Loucy (cell line): ENCODE data around the gene SLC26A4.

Experiments used
- H2AFZ ChIP-seq: fragments of 200-600 bp; sonication (generic); 2 replicates; pipeline ENCODE4 v1.6.0; 2016; ENCODE audit warnings: antibody characterized with exemption, mild to moderate bottlenecking, low read length, moderate library complexity
- H3F3A ChIP-seq: fragments of 200-600 bp; 2 replicates; pipeline ENCODE4 v1.6.0; 2016; ENCODE audit warnings: antibody characterized with exemption, low read depth, mild to moderate bottlenecking
- H3K27me3 ChIP-seq: fragments of 200-600 bp; sonication (generic); 2 replicates; pipeline ENCODE4 v1.6.1; 2014; ENCODE audit warnings: low read length, mild to moderate bottlenecking; ENCODE audit not compliant: insufficient read depth, poor library complexity, severe bottlenecking
- H3K36me3 ChIP-seq: fragments of 200-600 bp; sonication (generic); 2 replicates; pipeline ENCODE4 v1.6.1; 2016; ENCODE audit warnings: low read length; ENCODE audit not compliant: insufficient read depth
- H3K4me1 ChIP-seq: fragments of 200-600 bp; sonication (generic); 2 replicates; pipeline ENCODE4 v1.5.1; 2014; ENCODE audit warnings: low read length, mild to moderate bottlenecking; ENCODE audit not compliant: insufficient read depth, poor library complexity, severe bottlenecking
- H3K4me2 ChIP-seq: fragments of 200-600 bp; sonication (generic); 2 replicates; pipeline ENCODE4 v1.6.0; 2014; ENCODE audit warnings: antibody characterized with exemption, low read length, low read depth, mild to moderate bottlenecking; ENCODE audit not compliant: poor library complexity, severe bottlenecking
- H3K4me3 ChIP-seq: fragments of 200-600 bp; sonication (generic); 2 replicates; pipeline ENCODE4 v1.5.1; 2014; ENCODE audit warnings: low read length, mild to moderate bottlenecking, mixed read lengths; ENCODE audit not compliant: poor library complexity, severe bottlenecking
- H3K79me2 ChIP-seq: fragments of 200-600 bp; sonication (generic); 2 replicates; pipeline ENCODE4 v1.6.1; 2014; ENCODE audit warnings: low read length; ENCODE audit not compliant: insufficient read depth
- H3K9ac ChIP-seq: fragments of 200-600 bp; sonication (generic); 2 replicates; pipeline ENCODE4 v1.6.0; 2014; ENCODE audit warnings: mild to moderate bottlenecking, low read depth, low read length, moderate library complexity; ENCODE audit not compliant: poor library complexity, severe bottlenecking
- H3K9me2 ChIP-seq: fragments of 200-600 bp; sonication (generic); replicated peaks from 2 replicates; pipeline ENCODE4 v1.6.1; 2016; ENCODE audit warnings: low read depth, low read length, mixed read lengths
- H3K9me3 ChIP-seq: fragments of 200-600 bp; sonication (generic); 2 replicates; pipeline ENCODE4 v1.6.1; 2014; ENCODE audit warnings: mild to moderate bottlenecking, antibody characterized with exemption, low read length, low read depth; ENCODE audit not compliant: insufficient read depth
- H4K20me1 ChIP-seq: fragments of 200-600 bp; sonication (generic); 2 replicates; pipeline ENCODE4 v1.6.0; 2014; ENCODE audit warnings: antibody characterized with exemption, low read length, mild to moderate bottlenecking; ENCODE audit not compliant: insufficient read depth, poor library complexity, severe bottlenecking
- EZH2phosphoT487 ChIP-seq: fragments of 200-600 bp; IDR thresholded peaks from 2 replicates; pipeline ENCODE4 v1.6.1; 2018; ENCODE audit warnings: antibody characterized with exemption, mild to moderate bottlenecking, moderate library complexity, borderline replicate concordance
- TF ChIP-seq, protein P1 (sequence below): fragments of 200-600 bp; sonication (generic); conservative IDR thresholded peaks from 2 replicates; pipeline ENCODE4 v1.5.1; 2014; ENCODE audit warnings: mild to moderate bottlenecking, antibody characterized with exemption, low read length

Gene SLC26A4

DNA sequence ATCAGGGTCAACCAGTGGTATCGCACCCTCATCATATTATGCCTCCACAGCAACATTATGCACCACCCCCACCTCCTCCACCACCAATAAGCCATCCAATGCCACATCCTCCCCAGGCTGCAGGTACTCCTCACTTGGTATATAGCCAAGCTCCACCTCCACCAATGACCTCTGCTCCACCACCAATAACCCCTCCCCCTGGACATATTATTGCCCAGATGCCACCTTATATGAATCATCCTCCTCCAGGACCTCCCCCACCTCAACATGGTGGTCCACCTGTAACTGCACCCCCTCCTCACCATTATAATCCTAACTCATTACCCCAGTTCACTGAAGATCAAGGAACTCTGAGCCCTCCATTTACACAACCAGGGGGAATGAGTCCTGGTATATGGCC is 98.0 kb downstream of the SLC26A4 start:
- Histone ChIP-seq H2AFZ (no peak overlapping the region), H3F3A (no peaks in the 10 kb centered on the region), H3K4me2 (no peak overlapping the region), H4K20me1 (peaks cover 13% of the 10 kb centered on the region), H3K36me3 (peaks cover 70% of the 10 kb centered on the region), H3K27me3 (no peaks in the 10 kb centered on the region), H3K4me1 (no peaks in the 10 kb centered on the region), H3K9me3 (no peaks in the 10 kb centered on the region), H3K9me2 (no peaks in the 10 kb centered on the region), H3K79me2 (no peaks in the 10 kb centered on the region), H3K9ac (no peak overlapping the region), H3K4me3 (no peak overlapping the region)
- TF ChIP-seq, protein P1, sequence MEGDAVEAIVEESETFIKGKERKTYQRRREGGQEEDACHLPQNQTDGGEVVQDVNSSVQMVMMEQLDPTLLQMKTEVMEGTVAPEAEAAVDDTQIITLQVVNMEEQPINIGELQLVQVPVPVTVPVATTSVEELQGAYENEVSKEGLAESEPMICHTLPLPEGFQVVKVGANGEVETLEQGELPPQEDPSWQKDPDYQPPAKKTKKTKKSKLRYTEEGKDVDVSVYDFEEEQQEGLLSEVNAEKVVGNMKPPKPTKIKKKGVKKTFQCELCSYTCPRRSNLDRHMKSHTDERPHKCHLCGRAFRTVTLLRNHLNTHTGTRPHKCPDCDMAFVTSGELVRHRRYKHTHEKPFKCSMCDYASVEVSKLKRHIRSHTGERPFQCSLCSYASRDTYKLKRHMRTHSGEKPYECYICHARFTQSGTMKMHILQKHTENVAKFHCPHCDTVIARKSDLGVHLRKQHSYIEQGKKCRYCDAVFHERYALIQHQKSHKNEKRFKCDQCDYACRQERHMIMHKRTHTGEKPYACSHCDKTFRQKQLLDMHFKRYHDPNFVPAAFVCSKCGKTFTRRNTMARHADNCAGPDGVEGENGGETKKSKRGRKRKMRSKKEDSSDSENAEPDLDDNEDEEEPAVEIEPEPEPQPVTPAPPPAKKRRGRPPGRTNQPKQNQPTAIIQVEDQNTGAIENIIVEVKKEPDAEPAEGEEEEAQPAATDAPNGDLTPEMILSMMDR = no peak
- TF ChIP-seq EZH2phosphoT487 = no peak

DNA sequence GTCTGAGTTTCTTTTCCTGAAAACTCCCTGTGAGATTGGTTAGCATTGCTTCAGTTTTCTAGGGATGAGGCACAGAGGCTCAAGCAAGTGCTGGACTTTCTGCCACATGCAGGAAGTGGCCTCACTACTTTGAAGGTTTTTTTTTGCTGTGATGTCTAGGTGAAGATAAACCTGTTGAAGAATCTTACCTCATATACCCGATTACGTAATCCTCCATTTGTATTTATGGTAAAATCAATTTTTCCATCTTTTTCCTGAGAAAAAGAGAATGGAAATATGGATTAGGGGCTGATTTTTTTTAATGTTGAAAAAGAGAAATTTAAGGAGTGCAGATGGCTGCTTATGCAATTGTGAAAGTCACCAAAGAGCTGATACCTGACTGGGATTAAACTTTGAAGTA is 106.8 kb downstream of the SLC26A4 start:
- Histone ChIP-seq H3F3A (no peaks in the 10 kb centered on the region), H3K4me1 (no peaks in the 10 kb centered on the region), H4K20me1 (no peaks in the 10 kb centered on the region), H3K9ac (no peak overlapping the region), H3K4me2 (no peak overlapping the region), H3K4me3 (no peak overlapping the region), H3K9me2 (no peaks in the 10 kb centered on the region), H3K9me3 (no peaks in the 10 kb centered on the region), H2AFZ (no peak overlapping the region), H3K27me3 (no peaks in the 10 kb centered on the region), H3K79me2 (no peaks in the 10 kb centered on the region), H3K36me3 (no peaks in the 10 kb centered on the region)
- TF ChIP-seq EZH2phosphoT487 = no peak
- TF ChIP-seq, protein P1 = no peak
